SJSA1 (cell line): ENCODE results near the gene SEPSECS. TPM values are rescaled to one million over a fixed set of nuclear protein-coding genes. Genes with fewer than 3 reads are reported as not detected.
"Not testable (repeated sequence)": the region's sequence is repeated elsewhere in the genome, so short reads cannot be mapped to it uniquely, and the experiment has no call there.

Experiments used
- DNase-seq, 2 experiments: peaks; one replicate each; pipeline ENCODE4 v3.0.0-alpha.2; 2015 to 2020; ENCODE audit warnings: low spot score in 2 of 2, low read depth in 1 of 2
- H3K27ac ChIP-seq: fragments of 250-450 bp; sonication (Bioruptor Pico); 2 replicates; pipeline ENCODE4 v1.5.1; 2020; ENCODE audit warnings: mild to moderate bottlenecking, moderate library complexity
- H3K27me3 ChIP-seq: fragments of 250-450 bp; sonication (Bioruptor Pico); replicated peaks from 2 replicates; pipeline ENCODE4 v1.5.1; 2020; ENCODE audit warnings: mild to moderate bottlenecking, moderate library complexity
- H3K36me3 ChIP-seq: fragments of 250-450 bp; sonication (Bioruptor Pico); 2 replicates; pipeline ENCODE4 v1.5.1; 2020; ENCODE audit warnings: mild to moderate bottlenecking
- H3K4me1 ChIP-seq: fragments of 250-450 bp; sonication (Bioruptor Pico); replicated peaks from 2 replicates; pipeline ENCODE4 v1.6.1; 2021; ENCODE audit warnings: mild to moderate bottlenecking
- H3K4me3 ChIP-seq: fragments of 250-450 bp; sonication (Bioruptor Pico); 2 replicates; pipeline ENCODE4 v1.5.1; 2020; ENCODE audit warnings: mild to moderate bottlenecking
- H3K9me3 ChIP-seq: fragments of 250-450 bp; sonication (Bioruptor Pico); replicated peaks from 2 replicates; pipeline ENCODE4 v1.5.1; 2020; ENCODE audit warnings: mild to moderate bottlenecking
- total RNA-seq: library from RNA; depleted of rRNA; stranded (reverse); fragments of >200 nt; shearing (Covaris generic); gene quantifications from 2 replicates; pipeline ENCODE4 v1.2.3, GENCODE V29; 2014

Gene SEPSECS
- total RNA-seq, 1 experiment from 2014 or later: 5.6 TPM

DNA sequence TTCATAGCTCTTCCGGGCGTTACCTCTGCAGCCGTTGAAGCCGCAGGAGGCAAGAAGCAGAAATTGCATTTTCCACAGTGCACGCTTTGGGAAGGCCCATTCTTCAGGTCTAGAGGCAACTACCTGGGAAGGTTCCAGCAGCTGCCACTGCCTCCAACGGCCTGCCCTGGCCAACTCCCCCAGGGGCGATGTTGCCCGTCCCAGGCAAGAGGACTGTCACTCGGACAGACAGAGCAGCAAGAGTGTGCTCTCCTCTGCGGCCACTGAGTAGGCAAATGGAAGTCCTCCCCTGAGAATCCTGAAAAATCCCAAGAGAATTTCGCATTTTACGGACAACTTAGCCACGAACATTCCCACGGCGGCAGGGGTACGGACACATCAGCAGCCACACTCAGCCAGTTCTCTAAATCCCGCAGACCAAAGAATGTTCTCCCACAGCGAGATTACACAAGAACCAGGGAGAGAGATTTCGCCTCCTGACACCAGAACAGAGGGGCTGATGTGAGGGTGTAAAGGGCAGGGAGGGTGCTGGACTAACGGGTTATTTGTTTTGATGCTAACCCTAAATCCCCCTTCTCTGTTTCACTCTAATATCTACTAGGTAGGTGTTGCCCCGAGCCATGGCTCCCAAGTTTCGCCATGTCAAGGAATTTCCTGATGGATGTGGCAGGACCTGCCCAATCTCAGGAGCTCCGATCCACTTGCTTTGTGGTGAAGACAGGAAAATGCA, 63.8 kb downstream of the SEPSECS start:
- Histone ChIP-seq H3K27ac (no peak overlapping the region), H3K4me3 (no peak overlapping the region), H3K4me1 (no peaks in the 10 kb centered on the region), H3K36me3 (no peaks in the 10 kb centered on the region), H3K9me3 (no peaks in the 10 kb centered on the region), H3K27me3 (no peaks in the 10 kb centered on the region)
- DNase-seq: no peak

DNA sequence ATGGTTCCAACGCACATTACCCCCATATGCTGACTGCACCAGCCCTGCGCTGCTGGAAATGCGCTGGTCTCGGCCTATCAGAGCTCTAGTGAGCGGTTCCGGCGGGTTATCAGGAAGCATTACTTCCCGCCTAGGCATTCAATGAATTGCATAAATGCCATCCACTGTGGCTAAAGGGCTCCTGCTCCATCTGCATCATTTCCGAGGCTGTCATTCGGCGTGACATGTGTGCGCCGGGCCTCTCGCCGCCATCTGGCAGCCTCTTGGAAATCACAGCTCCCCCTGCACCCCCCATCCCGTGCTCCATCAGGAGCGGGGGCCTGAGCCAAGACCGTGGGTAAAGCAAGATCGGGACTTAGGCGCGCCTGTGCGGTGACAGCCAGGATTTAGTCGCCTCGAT, 64.4 kb downstream of the SEPSECS start:
- no peaks in the 10 kb centered on the region for H3K36me3 ChIP-seq
- H3K9me3 ChIP-seq: no peaks in the 10 kb centered on the region
- H3K27me3 ChIP-seq: no peaks in the 10 kb centered on the region
- no peak overlapping the region for H3K4me3 ChIP-seq
- H3K4me1 ChIP-seq: no peaks in the 10 kb centered on the region
- DNase-seq: no peak
- no peak overlapping the region for H3K27ac ChIP-seq

DNA sequence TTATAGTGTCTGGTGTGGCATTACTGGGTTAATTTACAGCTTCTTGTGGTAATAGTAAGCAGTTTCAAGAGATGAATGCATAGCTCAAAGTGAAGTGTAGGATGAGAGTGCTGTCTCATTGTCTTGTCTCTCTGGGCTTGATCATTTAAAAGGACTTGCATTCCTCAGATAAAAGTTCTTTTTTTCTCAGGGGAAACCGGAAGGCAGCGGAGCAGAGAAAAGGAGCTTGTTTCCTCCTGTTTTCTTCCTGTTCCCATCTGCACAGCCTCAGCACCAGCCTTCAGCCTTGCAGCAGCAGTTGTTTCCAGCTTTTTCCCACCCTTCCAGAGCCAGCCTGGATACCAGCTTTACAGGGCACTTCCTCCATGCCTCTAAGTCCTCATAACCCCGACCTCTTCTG, 68.1 kb downstream of the SEPSECS start:
- Histone ChIP-seq H3K9me3 (no peaks in the 10 kb centered on the region), H3K27ac (no peak overlapping the region), H3K4me3 (no peak overlapping the region), H3K4me1 (no peaks in the 10 kb centered on the region), H3K36me3 (no peaks in the 10 kb centered on the region), H3K27me3 (0 out of 2 replicates have a peak, but pooled peaks cover 6% of the 10 kb centered on the region)
- DNase-seq: no peak

DNA sequence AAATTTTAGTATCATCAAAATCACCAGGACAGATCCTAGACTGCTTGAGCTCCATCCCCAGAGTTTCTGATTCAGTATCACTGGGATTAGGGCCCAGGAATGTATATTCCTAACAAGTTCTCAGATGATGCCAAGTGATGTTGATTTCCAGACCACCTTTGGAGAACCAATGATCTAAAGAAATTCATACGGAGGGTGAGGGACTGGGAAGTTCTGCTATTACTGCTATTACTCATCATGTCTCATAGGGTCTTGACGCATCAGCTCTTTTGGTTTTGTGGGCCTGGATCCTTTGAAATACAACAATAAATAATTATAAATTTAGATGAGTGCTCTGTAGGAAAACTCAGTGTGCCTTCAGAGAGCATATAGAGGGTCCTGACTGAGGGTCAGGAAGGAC, 69.7 kb downstream of the SEPSECS start:
- DNase-seq: no peak

DNA sequence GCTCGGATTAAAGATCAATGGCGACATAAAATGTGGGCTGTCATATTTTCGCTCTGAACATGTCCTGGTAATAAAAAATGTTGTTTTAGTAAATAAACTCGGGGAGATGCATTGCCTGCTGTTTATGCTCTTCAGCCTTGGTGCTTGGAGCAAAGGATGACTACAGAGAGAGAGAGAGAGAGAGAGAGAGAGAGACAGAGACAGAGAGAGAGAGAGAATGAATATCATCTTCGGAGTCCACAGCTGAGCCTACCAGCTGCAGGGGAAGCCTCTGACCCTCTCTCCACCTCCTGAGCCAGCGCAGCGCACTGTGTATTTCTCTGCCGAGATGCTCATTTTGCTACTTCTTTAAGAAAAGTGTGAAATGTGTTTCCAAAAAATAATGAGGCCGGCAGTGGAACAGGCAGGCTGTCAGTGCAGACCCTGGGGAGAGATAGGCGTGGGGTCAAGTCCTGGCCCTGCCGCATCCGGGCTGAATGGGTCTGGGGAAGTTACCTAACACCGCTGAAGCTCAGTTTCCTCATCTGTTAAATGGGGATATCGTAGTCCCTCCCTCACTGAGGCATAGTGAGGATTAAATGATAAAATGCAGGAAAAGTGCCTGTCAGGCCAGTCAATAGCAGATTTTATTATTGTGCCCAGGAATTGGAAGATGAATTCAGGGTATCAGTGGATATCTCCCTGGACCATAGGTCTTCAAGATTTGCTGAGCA, 71.0 kb downstream of the SEPSECS start:
- H3K27ac ChIP-seq: no peak overlapping the region
- DNase-seq: no peak
- H3K36me3 ChIP-seq: no peaks in the 10 kb centered on the region
- 0 out of 2 replicates have a peak, but pooled peaks cover 6% of the 10 kb centered on the region for H3K27me3 ChIP-seq
- H3K9me3 ChIP-seq: no peaks in the 10 kb centered on the region
- H3K4me3 ChIP-seq: no peak overlapping the region
- H3K4me1 ChIP-seq: no peaks in the 10 kb centered on the region

More for the DNA sequence above, 69.7 kb downstream of the SEPSECS start:
- Histone ChIP-seq H3K4me1 (no peaks in the 10 kb centered on the region), H3K27ac (no peak overlapping the region), H3K9me3 (no peaks in the 10 kb centered on the region), H3K4me3 (no peak overlapping the region), H3K36me3 (no peaks in the 10 kb centered on the region), H3K27me3 (0 out of 2 replicates have a peak, but pooled peaks cover 6% of the 10 kb centered on the region)

DNA sequence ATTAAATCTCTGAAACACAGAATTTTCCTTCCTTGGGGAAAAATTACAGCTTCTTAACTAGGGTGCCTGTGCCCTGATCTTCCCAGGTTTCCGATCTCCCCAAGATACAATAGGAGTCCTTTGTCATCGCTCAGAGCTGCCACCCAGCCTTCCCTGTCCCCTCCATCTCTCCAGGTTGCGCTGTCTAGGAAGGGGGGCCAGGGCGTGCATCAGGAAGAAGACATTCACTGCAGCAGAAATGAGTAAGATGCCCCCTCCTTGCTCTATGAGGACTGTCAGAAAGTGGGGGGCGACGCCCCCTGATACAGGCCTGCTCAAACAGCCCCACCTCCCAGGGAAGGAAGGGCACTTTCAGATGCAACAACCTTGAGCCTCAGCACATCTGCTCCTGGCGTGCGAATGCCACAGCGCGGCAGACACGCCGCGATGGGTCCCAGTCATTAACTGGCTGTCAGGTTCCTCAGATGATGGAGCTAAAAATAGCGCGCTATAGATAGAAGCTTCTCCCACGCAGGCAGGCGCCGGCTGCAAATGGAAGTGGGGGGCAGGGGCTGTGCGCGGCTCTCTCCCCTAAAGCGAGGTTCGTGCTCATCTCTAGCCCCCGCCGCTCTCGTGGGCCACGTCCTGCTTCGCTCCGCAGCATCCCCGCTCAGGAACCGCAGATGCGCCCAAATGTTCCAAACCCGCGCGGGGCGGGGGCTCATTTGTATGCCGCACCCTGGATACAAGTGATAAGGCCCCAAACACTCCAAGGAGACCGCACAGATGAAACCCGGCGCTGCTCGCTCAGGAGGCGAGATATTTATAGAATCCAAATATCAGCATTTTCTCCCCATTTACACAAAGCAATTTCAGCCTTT, 71.9 kb downstream of the SEPSECS start:
- Histone ChIP-seq H3K27me3 (0 out of 2 replicates have a peak, but pooled peaks cover 6% of the 10 kb centered on the region), H3K9me3 (no peaks in the 10 kb centered on the region), H3K27ac (no peak overlapping the region), H3K4me3 (no peak overlapping the region), H3K36me3 (no peaks in the 10 kb centered on the region), H3K4me1 (no peaks in the 10 kb centered on the region)
- no peak for DNase-seq

DNA sequence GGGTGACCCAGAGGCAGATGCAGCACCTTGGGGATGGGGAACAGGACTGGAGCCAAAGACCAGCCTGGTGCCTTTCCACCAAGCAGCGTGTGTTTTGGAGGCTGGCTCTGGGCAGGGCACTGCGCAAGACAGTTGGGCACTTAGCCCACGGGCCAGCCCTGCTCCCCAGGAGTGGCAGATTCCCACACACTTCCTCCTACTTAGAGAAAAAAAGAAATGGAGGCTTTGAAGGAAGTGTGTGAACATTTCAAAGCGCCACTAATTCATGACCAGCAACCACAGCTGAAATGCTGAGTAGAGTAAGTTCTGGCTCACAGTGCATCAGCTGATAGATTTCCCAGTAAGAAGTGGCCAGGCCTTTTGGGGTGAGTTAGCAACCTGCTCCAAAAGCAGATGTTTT, 74.6 kb downstream of the SEPSECS start:
- no peak for DNase-seq
- no peak overlapping the region for H3K4me3 ChIP-seq
- H3K27me3 ChIP-seq: 0 out of 2 replicates have a peak, but pooled peaks cover 6% of the 10 kb centered on the region
- H3K27ac ChIP-seq: no peak overlapping the region
- H3K9me3 ChIP-seq: no peaks in the 10 kb centered on the region
- H3K36me3 ChIP-seq: no peaks in the 10 kb centered on the region
- no peaks in the 10 kb centered on the region for H3K4me1 ChIP-seq

DNA sequence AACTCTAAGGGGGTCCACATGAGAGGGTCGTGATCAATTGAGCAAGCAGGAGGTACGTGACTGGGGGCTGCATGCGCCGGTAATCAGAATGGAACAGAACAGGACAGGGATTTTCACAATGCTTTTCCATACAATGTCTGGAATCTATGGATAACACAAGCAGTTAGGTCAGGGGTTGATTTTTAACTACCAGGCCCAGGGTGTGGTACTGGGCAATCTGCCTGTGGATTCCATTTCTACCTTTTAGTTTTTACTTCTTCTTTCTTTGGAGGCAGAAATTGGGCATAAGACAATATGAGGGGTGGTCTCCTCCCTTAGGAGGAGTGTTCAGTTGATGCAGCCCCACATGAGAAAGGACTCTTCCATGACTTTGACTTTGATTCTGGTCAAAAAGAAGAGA, 76.8 kb downstream of the SEPSECS start:
- not testable (repeated sequence) for DNase-seq, H3K27ac ChIP-seq, H3K9me3 ChIP-seq, H3K27me3 ChIP-seq, H3K4me1 ChIP-seq, H3K36me3 ChIP-seq, H3K4me3 ChIP-seq

DNA sequence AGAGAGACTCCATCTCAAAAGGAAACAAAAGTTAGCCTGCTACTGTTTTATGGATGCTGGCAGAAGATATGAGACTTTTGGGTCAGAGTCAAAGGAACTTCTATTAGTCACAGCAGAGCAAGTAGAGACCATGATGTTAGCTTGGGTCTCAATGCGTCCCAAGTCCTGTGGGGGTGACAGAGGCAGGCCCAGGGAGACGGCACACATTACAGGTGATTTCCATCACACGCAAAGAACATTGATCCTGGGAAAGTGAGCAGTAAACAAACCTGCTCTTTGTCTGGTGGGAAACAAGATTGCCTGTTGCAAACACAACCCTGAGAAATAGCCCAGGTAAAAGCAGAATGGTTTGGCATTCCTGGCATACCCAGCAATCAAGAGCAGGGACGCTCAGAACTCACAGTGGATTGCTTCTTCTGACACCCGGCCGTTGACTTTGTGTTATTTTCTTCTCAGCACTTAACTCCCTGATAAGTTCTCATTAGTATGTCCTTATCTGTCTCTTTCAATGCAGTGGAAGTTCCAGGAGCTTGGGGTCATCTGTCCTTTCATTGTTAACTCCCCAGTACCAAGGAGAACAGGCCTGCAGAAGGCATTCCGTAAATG, 78.3 kb downstream of the SEPSECS start:
- H3K9me3 ChIP-seq: no peaks in the 10 kb centered on the region
- no peaks in the 10 kb centered on the region for H3K36me3 ChIP-seq
- H3K27me3 ChIP-seq: no peaks in the 10 kb centered on the region
- H3K4me1 ChIP-seq: no peaks in the 10 kb centered on the region
- no peak overlapping the region for H3K4me3 ChIP-seq
- no peak overlapping the region for H3K27ac ChIP-seq
- DNase-seq: no peak

DNA sequence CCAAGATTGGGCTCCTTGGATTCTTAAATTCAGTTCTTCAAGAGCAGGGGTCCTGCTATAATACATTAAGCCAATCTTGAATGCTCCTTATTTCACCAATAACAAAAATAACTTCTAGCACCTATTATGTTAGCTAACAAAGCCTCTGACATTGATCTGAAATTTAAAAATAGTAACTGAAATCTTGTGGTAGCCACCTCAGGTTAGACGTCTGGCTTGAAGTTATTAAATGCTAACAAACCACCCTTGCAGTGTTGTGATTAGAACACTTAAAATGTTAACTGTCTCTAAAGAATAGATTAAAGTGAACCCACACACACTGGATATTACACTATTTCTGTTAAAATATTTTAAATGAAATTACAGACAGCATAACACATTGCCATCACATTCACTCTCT, 79.7 kb downstream of the SEPSECS start:
- Histone ChIP-seq H3K27me3 (no peaks in the 10 kb centered on the region), H3K27ac (no peak overlapping the region), H3K4me3 (no peak overlapping the region), H3K4me1 (no peaks in the 10 kb centered on the region), H3K36me3 (no peaks in the 10 kb centered on the region), H3K9me3 (no peaks in the 10 kb centered on the region)
- DNase-seq: no peak

DNA sequence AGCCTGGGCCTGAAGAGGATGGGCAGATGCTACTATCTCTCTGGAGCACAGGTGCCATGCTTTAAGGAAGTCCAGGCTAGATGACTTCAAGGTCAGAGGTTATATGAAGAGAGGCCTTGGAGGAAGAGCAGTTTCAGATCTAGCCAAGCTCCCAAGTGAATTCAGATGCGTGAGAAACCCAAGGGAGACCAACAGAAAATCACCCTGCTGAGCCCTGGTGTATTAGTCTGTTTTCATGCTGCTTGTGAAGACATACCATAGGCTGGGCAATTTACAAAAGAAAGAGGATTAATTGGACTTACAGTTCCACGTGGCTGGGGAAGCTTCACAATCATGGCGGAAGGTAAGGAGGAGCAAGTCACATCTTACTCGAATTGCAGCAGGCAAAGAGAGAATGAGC, 81.7 kb downstream of the SEPSECS start:
- H3K36me3 ChIP-seq: no peaks in the 10 kb centered on the region
- no peak overlapping the region for H3K4me3 ChIP-seq
- H3K27me3 ChIP-seq: no peaks in the 10 kb centered on the region
- DNase-seq: no peak
- no peak overlapping the region for H3K27ac ChIP-seq
- no peaks in the 10 kb centered on the region for H3K9me3 ChIP-seq
- H3K4me1 ChIP-seq: no peaks in the 10 kb centered on the region

DNA sequence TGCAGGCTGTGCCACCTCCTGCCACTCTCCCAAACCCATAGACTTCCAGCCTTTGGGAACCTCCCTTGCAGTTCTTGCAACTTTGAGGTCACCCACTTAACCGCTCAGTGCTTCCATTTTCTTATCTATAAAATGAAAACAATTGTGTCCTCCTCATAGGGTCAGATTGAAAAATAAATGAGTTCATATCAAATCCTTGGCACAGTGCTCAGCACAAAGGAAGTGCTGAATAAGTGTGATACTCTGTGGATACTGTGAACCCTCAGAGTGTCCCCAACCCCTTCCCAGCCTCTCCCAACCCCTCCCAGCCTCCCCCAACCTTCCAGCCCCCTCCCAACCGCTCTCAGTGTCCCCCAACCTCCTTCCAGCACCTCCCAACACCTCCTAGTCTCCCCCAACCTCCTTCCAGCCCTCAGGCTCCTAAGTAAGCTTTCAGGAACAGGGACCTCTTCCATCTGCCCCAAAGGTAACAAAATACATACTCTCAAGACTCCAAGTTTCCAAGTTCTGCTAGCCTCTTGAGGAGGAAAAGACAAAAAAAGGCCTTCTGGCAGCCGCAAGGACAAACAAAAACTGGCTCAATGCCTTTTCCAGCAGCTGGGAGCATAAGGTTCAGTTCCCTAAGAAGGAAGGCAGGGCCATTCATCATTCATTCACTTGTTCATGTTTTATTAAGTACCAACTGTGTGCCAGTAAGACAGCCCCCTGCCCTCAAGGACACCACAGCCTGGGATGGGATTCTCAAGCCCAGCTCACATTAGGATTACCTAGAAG, 83.4 kb downstream of the SEPSECS start:
- Histone ChIP-seq H3K9me3 (no peaks in the 10 kb centered on the region), H3K4me1 (no peaks in the 10 kb centered on the region), H3K27ac (no peak overlapping the region), H3K4me3 (no peak overlapping the region), H3K36me3 (no peaks in the 10 kb centered on the region), H3K27me3 (no peaks in the 10 kb centered on the region)
- DNase-seq: no peak

DNA sequence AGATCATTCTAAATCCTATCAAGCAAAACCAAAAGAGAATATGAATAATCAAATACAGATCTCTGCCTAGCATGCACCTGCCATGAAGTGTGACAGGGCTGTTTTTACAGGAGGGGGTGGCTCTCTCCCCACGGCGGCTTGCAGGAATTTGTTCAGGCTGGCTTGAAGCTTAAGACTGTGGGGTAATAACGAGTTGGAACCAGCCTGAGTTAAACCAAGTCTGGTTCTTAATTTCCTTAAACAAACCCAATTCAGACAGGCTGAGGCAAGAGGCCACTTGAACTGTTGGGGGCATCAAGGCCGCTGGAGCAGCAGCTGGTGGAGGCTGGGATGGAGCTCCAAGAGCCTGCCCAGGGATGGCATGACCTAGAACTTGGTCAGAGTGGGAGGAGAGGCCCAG, 84.4 kb downstream of the SEPSECS start:
- DNase-seq: no peak
- H3K4me1 ChIP-seq: no peaks in the 10 kb centered on the region
- no peaks in the 10 kb centered on the region for H3K36me3 ChIP-seq
- H3K9me3 ChIP-seq: no peaks in the 10 kb centered on the region
- no peaks in the 10 kb centered on the region for H3K27me3 ChIP-seq
- no peak overlapping the region for H3K4me3 ChIP-seq
- no peak overlapping the region for H3K27ac ChIP-seq
